NCI-H226 (cell line): ENCODE measurements around the gene PCDH9.
A peak's percentile ranks its signal among the peaks of the same experiment; 100 is the strongest.

ENCODE experiments used
- DNase-seq: peaks from one replicate; pipeline ENCODE4 v3.0.0-alpha.2; 2015

The PCDH9 gene

DNA sequence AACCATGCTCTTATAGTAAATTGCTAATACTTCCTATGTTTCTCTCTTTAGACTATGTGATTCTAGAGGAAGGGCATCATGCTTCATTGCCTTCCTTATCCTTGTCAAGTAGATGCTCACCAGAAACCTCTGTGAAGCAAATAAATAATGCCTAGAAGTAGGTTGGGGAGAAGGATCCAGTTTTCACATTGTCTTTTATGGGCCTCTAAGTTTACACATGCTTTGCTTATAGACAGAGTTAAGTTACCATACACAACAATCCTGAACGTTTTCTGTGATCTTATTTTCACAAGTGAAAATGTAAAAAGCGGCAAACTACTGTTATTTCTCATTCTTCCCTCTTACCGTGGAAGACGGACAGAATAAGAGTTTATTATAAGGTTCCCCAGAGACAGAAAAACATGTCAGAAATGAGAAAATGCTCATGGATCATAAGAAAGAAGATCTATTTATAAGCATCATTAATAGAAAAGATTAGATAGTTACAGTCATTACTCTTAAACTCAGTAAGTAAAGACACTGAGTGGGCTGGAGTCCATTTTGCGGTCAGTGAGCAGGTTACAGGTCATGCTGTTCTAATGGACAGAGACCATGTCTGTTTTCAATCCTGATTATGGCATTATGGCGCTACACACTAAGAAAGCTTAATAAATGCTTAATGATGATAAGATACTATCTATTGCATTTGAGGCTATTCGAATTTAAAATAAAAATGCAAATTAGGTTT is 723.9 kb downstream of the PCDH9 start:
- no peak for DNase-seq

DNA sequence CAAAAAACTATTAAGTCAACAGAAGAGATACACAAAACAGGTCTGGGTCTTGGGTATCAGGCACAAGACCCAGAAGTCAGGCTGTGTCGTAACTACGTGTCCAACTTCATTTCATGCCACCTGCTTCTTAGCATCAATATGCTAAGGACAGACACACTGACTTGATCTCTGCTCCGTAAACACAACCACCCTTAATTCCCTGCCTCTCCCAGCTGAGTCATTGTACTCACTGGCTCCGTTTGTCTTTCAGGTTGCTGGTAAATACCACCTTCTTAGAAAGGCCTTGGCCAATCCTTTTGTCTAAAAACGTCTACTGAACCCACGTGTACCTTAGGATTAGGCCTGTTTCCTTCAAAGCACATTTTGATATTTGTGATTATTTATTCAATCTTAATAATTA is 726.2 kb downstream of the PCDH9 start:
- DNase-seq = no peak

DNA sequence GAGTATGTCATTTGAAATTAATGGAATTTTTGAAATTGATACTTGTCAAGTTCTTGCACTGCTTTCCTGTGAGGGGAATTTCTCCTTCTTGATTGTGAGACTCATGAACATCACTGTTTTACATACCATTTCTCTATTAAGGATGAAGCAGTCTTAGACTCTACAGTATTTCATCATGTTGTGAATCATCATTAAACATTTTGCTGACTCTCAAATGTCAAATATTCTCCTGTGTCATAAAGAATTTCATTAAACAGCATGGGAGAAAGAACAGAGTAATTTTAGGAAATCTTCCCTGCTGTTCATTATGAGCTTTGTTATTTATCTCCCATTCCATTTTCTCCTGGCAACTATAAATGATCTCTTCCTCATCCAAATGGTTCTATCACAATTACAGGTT is 729.0 kb downstream of the PCDH9 start:
- DNase-seq = peak; percentile 77

DNA sequence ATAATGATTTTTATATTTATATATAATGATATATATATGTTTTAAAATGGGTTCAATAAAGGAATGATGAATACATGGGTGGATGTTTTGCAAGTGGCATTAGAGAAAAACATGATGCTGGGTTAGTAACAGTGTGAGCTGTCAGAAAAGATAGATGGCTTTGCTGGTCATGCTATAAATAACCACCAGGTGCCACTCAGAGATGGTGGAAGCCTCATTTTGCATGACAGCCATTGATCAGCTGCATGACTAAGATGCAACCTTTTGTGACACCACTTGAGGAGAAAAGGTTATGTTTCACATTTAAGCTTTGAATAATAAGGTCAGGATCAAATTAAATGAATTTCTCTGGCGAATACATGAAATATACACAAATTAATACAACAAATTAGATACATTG is 737.7 kb downstream of the PCDH9 start:
- peak; percentile 33 for DNase-seq

DNA sequence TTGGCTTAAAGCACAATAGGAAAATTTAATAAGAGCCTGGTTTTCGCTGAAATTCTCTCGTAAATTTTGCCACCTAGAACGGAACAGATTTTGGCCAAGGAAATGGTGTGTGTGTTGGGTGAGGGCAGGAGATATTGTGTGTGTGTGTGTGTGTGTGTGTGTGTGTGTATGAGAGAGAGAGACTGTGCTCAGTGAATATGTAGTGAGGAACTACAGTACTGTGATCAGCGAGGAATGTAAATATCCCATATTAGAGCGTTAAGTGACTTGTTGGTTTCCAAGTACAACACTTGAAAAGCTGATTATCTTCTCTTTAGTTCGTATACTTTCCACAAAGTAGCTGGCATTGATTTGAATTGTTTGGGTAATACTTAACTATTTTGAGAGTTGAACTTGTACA is 738.9 kb downstream of the PCDH9 start:
- no peak for DNase-seq

DNA sequence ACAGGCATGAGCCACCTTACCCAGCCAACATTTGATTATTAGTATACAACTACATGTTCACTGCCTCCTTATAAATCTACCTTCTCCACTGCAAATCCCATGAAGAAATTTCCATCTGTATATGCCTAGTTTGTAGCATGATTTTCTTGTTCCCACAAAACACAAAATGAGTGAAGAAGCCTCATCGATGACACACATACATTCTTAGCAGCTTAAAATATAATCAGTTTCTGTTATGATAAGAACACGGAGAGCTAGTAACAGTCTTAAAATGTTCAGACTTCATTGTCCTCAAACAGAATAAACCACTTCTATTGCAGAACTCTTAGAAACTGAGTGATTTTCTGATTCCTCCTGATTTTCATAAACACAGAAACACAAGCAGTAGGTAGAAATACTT is 740.5 kb downstream of the PCDH9 start:
- no peak for DNase-seq

DNA sequence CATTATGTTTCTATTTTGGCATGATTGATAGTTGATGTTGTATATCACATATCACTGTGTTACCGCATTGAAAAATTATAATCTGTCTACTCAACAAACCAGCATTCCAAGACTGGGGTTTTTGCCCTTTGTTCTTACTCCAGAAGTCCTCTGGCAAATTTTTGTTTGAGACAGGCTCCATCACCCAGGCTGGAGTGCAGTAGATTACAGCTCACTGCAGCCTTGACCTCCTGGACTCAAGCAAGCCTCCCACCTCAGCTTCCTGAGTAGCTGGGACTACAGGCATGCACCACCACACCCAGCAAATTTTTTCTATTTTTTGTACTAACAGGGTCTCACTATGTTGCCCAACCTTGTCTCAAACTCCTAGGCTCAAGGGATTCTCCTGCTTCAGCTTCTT is 741.0 kb downstream of the PCDH9 start:
- DNase-seq = peak; percentile 65

DNA sequence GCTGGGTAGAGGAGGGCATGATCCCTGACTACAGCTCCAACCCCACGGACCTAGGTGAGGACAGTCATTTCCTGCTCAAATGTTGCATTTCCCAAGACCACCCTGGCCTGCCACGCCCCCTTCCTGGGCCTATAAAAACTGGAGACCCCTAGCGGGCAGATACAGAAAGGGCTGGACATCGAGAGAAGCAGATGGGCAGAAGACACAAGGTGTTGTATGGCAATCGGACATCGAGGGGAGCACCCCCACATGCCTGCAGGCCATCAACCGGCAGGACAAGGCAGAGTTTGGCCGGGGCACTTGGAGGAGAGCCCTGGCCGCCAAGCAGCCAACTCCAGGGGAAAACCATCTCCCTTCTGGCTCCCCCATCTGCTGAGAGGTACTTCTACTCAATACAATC is 746.4 kb downstream of the PCDH9 start:
- DNase-seq = no peak

DNA sequence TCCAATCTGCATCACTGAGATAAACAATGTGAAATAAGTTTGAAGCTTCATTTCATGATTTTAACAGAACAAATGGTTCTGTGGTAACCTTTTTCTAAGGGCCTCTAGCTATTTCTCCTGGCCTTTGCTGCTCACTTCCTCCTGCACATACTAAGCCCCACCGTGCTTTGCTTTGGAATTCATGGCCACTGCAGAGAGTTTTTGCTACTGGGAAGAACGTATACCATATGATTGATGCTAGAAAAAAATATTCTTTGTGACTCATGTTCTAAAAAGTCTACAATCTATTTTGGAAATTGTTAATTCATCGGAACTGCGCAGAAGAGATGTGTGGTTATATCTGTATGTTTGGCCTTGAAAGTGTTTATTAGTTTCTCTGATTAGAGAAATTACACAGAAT is 747.3 kb downstream of the PCDH9 start:
- DNase-seq = no peak

DNA sequence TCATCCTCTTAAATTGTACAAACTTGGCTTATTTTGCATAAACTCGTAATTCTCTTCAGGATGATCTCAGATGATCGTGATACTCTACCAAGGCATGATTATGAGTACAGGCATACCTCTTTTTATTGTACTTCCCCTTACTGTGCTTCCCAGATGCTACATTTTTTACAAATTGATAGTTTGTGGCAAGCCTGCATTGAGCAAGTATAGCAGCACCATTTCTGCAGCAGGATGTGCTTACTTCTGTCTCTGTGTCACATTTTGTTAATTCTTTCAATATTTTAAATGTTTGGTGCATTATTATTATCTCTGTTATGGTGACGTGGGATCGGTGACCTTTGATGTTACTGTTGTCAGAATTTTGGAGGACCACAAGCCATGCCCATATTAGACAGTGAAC is 752.3 kb downstream of the PCDH9 start:
- DNase-seq = no peak

DNA sequence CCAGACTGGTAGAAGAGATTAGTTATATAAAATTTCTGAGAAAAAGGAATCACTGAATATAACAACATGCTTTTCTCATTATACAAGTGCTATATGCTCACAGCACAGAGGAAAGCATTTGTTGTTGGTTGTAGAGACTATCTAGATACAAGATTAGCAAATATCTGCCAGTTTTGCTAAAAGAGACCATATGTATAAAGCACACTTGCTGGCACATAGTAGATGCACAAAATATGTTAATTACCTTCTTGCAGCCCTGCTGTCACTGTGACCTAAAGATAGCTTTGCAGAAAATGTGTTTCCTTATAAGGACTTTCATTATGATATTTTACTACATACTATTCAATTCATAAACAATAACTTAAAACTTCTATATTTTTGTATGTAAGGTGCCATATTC is 755.1 kb downstream of the PCDH9 start:
- no peak for DNase-seq

DNA sequence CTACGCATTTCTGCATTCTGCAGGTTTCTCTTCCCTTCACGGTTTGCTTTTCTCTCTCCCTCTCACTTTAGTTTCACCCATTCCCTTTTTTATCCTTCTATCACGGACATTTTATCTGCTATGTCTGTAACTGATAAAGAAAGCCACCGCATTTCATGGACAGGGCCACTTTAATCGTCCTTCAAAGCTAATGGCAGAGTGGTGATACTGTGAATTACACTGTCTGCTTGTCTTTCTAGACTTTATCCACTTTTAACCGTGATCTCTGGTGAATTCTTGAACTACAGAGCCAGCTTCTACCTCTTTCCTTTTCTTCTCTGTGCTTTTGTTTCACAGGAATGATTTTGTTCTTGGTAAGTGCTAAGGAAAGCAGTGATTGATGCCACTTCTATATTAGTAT is 760.4 kb downstream of the PCDH9 start:
- DNase-seq = no peak

DNA sequence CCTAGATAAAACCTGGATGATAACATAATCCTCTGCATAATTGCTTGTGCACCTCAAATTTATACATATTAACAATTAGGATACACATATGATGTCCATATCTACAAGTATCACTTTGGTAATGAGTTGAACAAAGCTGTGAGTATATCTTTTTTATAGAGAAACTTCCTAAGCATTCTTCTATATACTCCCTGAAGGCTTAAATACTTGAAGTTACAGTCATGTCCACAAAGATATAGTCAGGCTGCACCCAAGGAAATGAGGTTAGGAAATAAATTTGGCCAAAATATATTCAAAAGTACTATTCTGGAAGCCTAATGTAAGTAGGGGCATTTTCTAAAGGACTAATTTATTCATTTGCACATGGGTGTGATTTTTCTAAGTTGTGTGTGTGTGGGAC is 761.5 kb downstream of the PCDH9 start:
- peak; percentile 12 for DNase-seq

DNA sequence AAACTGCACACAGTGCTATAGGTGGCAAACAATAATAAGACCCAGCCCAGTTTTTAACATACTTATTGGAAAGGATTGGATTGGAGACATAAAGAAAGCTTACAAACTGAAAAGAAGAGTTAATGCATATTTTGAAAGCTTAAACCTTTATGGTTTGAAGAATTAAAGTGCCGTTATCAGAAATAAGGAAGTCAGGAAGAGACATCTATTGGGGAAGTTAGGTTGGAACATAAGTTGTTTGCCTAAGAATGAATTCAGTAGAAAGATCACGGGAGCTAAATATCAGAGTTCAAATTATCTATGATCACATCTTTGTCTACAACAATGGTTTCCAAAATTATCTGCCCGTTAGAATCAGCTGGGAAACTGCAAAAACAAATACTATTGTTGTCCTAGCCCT is 767.9 kb downstream of the PCDH9 start:
- no peak for DNase-seq

DNA sequence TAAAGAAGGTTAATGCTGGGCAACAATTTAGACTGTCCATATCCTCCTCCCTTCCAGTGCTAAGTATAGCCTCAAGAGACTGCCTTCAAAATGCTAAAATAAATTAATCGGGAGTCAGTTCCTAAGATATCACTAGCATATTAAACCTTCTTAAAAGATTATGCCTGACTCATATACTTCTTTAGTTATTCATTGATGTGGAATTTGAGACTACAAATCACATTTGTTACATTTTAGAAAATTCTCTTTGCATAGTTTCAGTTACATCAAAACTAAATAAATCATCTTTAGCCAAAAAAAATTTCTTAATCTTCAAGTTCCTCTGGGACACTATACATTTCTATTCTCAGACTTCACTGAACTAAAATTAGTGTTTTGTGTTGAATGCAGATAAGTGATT is 769.1 kb downstream of the PCDH9 start:
- peak; percentile 5 for DNase-seq

DNA sequence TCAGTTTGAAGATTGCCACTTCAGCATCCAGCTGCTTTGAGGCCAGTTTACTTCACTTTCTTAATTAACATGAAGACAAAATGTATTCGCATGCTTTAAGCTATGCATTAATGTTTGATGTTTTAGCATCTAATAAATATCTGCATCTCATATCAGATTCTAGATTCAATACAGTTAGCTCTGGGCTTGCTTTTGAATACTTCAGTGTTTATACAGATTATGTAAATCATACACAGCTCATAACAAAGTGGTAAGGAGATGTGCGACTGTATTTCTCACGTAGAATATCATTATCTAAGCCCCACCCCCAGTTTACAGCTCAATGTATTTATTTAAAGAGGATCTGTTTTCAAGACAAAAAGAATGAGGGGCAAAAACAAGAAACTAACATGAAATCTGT is 770.5 kb downstream of the PCDH9 start:
- no peak for DNase-seq

DNA sequence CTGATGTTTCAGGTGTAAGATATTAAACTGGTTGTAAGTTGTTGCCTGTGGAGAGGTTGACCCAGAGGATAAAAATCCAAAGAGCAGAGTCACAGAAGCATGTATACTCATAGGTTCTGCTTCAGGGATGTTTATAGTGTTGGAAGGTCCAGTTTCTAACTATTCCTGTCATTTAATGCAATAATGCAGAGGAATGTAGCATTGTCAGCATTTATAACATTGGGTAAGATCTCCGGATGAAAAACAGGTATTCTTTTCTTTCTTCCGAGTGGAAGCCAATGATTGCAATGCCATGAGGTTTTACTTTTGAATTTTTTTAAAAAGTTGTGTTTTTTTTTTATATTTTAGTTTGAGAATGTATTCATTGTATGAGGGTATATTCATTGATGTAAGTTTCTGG is 771.0 kb downstream of the PCDH9 start:
- no peak for DNase-seq

DNA sequence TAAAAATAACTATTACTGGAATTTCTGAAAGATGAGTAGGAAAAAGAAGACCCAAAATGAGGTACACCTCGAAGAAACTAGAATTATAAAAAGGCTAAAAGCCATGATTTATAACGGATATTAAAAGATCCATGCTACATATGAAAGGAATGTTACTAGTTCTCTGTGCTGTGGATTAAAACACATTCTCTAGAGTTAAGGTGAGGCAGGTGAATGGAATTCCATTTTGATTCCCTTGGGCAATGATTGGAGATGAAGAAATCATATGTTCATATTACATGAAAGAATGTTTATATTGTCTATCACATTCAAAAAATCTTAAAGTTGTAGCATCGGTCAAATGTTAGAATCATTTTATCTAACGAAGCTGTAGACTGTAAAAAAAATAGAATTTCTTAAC is 783.7 kb downstream of the PCDH9 start:
- peak; percentile 64 for DNase-seq

DNA sequence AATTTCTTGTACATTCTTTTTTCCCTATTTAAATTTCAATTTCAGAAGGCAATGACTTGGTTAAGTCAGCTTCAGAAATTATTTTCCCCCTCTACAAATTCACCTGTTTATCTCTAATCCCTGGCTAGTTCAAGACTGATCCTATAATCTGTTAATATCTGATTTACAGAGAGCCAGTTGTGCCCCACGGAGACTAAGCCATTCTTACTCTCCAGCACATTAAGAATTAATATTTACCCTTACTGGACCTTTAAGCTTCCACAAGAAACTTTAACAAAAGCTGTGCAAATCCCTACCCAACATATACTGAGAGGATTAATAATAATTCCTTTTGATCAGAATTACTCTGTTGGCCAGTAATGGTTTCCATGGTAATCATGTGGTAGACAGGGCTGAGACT is 786.2 kb downstream of the PCDH9 start:
- no peak for DNase-seq

DNA sequence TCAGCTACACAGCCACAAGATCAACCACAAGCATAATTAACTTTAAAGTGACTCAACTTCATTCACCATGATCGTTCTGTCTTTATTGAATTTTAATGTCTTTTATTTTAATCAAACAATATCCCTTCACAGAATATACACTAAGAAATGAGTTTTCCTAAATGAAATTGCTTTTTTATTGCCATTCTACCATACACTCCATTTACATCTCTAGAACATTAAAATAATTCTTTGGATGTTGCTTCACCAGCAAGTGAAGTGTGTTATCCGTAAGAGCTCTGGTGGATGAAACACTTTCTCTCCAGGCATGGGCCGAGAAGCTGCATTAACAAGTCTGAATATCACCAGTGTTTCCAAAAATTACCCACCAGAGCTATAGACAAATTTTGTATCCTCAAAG is 789.2 kb downstream of the PCDH9 start:
- DNase-seq = no peak

DNA sequence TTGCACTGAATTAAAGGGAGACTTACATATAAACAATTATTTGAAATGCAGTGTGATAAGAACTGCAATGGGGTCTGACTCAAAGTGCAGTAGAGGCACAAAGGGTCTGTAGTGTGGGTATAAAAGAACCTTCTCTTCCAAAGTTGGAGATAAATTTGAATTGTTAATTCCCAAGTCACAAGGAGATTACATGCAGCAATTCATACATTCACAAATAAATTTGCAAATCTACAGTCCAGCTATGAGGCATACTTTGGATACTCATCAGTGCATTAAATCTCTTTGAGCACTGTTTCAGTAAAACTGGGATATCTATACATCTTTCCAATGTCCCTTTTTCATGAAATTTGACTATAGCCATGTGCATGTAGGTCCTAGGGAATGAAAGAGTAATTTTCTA is 799.4 kb downstream of the PCDH9 start:
- no peak for DNase-seq

DNA sequence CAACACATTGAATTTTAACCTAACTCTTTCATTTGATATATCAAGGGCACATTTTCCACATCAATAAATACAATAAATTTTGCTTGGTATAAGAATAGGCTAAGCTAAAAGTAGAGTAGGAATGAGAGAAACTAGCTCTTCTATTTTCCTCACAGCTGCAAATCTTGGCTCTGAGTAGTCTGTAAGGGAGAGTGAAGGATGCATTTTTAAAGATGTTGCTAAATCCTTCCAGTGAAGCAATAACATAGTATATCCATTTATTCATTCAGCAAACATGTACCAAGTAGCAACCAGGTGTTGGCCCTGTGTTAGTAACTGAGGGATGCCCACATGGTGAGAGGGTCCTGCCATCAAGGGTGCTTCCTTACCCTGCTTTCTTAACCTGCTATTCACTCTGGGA is 799.9 kb downstream of the PCDH9 start:
- DNase-seq = no peak

DNA sequence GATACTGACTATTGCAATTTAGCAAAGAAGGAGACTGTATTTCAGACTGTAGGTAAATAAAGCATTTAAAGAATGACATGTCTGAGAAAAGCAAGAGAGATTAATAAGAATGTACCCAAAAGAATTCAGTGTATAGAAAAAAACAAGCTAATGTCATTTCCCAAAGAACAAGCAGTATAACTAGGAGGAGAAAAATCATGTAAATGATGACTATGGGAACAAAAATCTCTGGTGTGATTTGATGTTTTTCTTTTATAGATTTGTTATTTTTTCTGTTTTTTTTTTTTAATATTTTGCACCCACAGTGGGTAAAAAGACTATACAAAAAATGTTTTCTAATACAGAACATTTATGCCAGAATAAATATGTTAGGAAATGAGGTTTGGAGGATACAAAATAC is 801.0 kb downstream of the PCDH9 start:
- DNase-seq = no peak

DNA sequence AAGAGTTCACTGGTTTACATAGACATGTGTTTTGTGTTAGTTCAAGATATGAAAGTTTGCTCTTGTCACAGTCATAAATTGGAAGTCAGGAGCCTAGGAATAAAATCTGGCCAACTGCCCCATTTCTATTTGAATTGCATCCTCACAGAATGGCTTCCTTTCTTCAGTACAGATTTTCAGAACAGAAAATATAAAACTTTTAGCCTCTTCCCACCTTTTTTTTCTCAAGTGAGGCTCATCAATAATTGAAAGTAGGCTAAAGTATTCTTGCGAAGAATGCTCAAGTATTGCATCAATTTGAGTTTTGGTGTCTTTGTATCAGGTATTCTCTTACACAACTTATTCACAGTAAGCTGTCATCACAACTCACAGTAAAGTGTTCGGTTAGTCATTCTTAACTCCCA is 802.7 kb downstream of the PCDH9 start:
- peak; percentile 4 for DNase-seq

DNA sequence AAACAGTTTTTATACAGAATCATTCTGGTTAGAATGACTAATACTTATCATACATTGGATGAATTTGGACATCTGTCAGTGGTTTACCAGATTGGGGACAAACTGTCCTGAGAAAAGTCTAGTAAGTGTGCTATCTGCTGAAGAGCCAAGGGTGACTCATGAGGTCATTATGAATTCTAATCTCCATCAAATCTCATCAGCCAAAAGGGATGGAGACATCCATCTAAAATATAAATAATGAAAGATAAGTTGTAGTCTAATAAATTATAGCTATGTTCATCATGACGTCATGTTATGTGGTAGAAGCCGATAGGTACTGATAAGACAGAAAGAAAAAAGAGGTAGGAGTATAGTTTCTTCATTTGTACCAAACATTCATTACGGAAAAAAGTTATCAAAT is 804.4 kb downstream of the PCDH9 start:
- peak; percentile 38 for DNase-seq

DNA sequence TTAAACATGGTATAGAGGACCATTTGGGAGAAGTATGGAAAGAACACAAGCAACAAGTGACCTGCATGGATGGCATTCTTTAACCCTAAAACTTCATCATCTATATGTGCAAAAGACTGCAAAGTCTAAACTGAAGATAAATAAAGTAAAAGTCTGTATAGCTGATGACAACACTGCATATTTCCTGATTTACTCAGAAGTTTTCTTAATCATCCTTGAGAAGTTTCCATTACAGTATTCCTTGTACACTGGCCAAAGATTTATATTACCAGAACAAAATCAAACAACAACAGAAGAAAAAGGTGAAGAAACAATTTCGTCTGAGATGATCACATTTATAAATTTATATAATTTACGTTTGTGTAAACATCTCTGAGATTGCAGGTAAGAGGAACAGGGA is 805.7 kb downstream of the PCDH9 start:
- peak; percentile 28 for DNase-seq
